ENCODE results near the gene CLIP1. TPM values are rescaled to one million over a fixed set of nuclear protein-coding genes. Genes with fewer than 3 reads are reported as not detected.

CLIP1 gene
- total RNA-seq, 4 donors from 2014 or later, result 55.7 to 167 (median 86.0) TPM

GRCh38 chr12:122238861-122239260 lies 183.6 kb downstream of the CLIP1 start:
- Histone ChIP-seq H3K27me3 (no peaks in the 10 kb centered on the region), H3K4me1 (no peaks in the 10 kb centered on the region), H3K36me3 (peaks cover 0 to 85% (median 0%) of the 10 kb centered on the region in 3 donors), H3K9me3 (no peaks in the 10 kb centered on the region), H3K27ac (no peak overlapping the region), H3K4me3 (no peak overlapping the region)
- no peak for DNase-seq
- TF ChIP-seq CTCF (IDR thresholded peaks at IDR 0.05), result no peak
- TF ChIP-seq POLR2A (IDR thresholded peaks at IDR 0.05), result no peak

- Histone ChIP-seq H3K27me3 (no peaks in the 10 kb centered on the region), H3K36me3 (peaks cover 0 to 90% (median 0%) of the 10 kb centered on the region in 3 donors), H3K4me1 (no peaks in the 10 kb centered on the region), H3K27ac (no peak overlapping the region), H3K9me3 (no peaks in the 10 kb centered on the region), H3K4me3 (no peak overlapping the region)
- no peak for TF ChIP-seq POLR2A (IDR thresholded peaks at IDR 0.05)
- TF ChIP-seq CTCF (IDR thresholded peaks at IDR 0.05), result no peak
- no peak for DNase-seq
These were observed 186.7 kb downstream of the CLIP1 start for GRCh38 chr12:122235741-122236140.

- no peak overlapping the region for H3K27ac ChIP-seq
- H3K4me3 ChIP-seq, result no peak overlapping the region
- DNase-seq, result no peak
- H3K9me3 ChIP-seq, result no peaks in the 10 kb centered on the region
- H3K4me1 ChIP-seq, result no peaks in the 10 kb centered on the region
- H3K36me3 ChIP-seq, result peaks cover 0 to 74% (median 0%) of the 10 kb centered on the region in 3 donors
- H3K27me3 ChIP-seq, result no peaks in the 10 kb centered on the region
- TF ChIP-seq POLR2A (IDR thresholded peaks at IDR 0.05), result no peak
- TF ChIP-seq CTCF (IDR thresholded peaks at IDR 0.05), result no peak
These were observed 189.8 kb downstream of the CLIP1 start for GRCh38 chr12:122232691-122233090.

GRCh38 chr12:122230798-122231197 lies 191.7 kb downstream of the CLIP1 start:
- H3K27ac ChIP-seq, result no peak overlapping the region
- peaks cover 0 to 59% (median 0%) of the 10 kb centered on the region in 3 donors for H3K36me3 ChIP-seq
- H3K4me3 ChIP-seq, result no peak overlapping the region
- H3K9me3 ChIP-seq, result no peaks in the 10 kb centered on the region
- no peaks in the 10 kb centered on the region for H3K27me3 ChIP-seq
- no peak for DNase-seq
- TF ChIP-seq CTCF (IDR thresholded peaks at IDR 0.05) (no peak), POLR2A (IDR thresholded peaks at IDR 0.05) (no peak)
- peaks cover 0 to 8% (median 6%) of the 10 kb centered on the region in 4 donors for H3K4me1 ChIP-seq

- Histone ChIP-seq H3K27ac (no peak overlapping the region), H3K36me3 (peaks cover 0 to 45% (median 0%) of the 10 kb centered on the region in 3 donors), H3K9me3 (no peaks in the 10 kb centered on the region), H3K4me1 (peaks cover 0 to 18% (median 13%) of the 10 kb centered on the region in 4 donors), H3K27me3 (no peaks in the 10 kb centered on the region), H3K4me3 (no peak overlapping the region)
- DNase-seq, result no peak
- TF ChIP-seq CTCF (IDR thresholded peaks at IDR 0.05) (no peak), POLR2A (IDR thresholded peaks at IDR 0.05) (no peak)
These were observed 194.4 kb downstream of the CLIP1 start for GRCh38 chr12:122228092-122228491.

- no peak overlapping the region for H3K4me3 ChIP-seq
These were observed 195.1 kb downstream of the CLIP1 start for GRCh38 chr12:122227341-122227740.

More at GRCh38 chr12:122227341-122227740, 195.1 kb downstream of the CLIP1 start:
- H3K9me3 ChIP-seq, result no peaks in the 10 kb centered on the region
- TF ChIP-seq POLR2A (IDR thresholded peaks at IDR 0.05), result no peak
- no peak for TF ChIP-seq CTCF (IDR thresholded peaks at IDR 0.05)
- peaks cover 0 to 18% (median 13%) of the 10 kb centered on the region in 4 donors for H3K4me1 ChIP-seq
- no peaks in the 10 kb centered on the region for H3K27me3 ChIP-seq
- DNase-seq, result no peak
- H3K27ac ChIP-seq, result peak overlapping the region in 1 of 4 donors; percentile 11
- H3K36me3 ChIP-seq, result peaks cover 0 to 45% (median 0%) of the 10 kb centered on the region in 3 donors

Measured in Peyer's patch (tissue), 4 donors.